Ovary (tissue), 3 donors: Measurements from ENCODE around the gene BRIX1.

Experiments used
- CTCF ChIP-seq, 3 donors: fragments of 450-650 bp in 2 of 3; fragments of 200-600 bp in 1 of 3; IDR thresholded peaks; one replicate each; pipeline versions ENCODE4 v1.5.1 to v1.8.0; 2016 to 2022; ENCODE audit warnings: antibody characterized with exemption in 3 of 3, mild to moderate bottlenecking in 1 of 3
- POLR2A ChIP-seq: fragments of 450-650 bp; IDR thresholded peaks from one replicate; pipeline ENCODE4 v1.6.1; 2017; ENCODE audit warnings: antibody characterized with exemption, mild to moderate bottlenecking, moderate library complexity
- donor health status: DM: no; HTN: no; CAD: no.

DNA sequence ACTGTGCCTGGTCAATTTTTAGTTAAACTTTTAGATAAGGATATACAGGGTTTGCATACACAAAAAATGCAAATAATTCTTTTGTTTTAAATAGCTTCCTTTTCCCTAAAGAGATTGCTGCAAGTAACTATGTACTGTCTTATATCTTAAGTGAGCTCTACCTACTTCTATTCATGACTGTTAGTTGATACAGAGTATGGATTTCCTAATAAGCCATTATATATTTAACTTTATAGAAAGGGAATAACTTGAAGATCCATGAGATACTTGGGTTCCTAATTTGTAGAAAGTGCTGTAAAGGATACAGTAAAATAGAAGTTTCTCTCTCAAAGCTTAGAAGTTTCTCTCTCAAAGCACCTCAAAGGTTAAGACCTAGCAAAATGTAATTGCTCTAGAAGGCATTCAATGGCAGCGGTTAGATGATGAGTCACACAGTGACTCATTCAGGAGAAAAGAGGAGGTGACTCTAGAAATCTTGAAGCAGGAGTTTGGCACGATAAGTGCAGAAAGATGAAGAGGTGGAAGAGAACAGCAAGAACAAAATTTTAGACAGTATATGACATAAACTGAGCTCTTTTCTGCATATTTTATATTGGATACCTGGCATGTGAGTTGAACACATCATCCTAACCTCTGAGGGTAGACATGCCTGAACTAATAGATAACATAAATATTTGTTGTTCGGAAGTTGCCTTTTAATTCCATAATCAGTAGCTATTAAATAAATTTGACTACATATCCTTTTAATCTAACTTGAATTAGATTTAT lies 8.4 kb downstream of the BRIX1 start:
- TF ChIP-seq CTCF (IDR thresholded peaks at IDR 0.05) (no peak), POLR2A (no peak)
